HG02885 (cell line): ENCODE data around the gene HOMER3.
"Not testable (repeated sequence)": the region's sequence is repeated elsewhere in the genome, so short reads cannot be mapped to it uniquely, and the experiment has no call there.

ENCODE experiments used
- ATAC-seq: cut with Tn5 transposase; IDR thresholded peaks from one replicate; pipeline ENCODE4 v1.9.1; 2021; ENCODE audit warnings: mild to moderate bottlenecking; ENCODE audit not compliant: unreplicated experiment, poor library complexity

HOMER3 gene

DNA sequence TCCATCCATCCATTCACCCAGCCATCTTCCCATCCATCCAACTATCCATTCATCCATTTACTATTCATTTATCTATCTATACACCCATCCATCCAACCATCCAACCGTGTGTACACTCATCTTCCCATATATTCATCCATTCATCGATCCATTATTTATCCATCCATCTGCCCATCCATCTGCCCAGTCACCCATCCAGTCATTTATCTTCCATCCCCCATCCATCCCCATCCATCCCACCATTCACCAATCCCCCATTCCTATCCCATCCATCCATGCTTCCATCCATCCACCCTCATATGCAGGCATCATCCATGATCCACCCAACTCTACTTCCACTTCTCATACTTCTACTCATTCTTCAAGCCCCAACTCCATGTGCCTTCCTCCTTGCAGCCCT, 14.0 kb upstream of the HOMER3 start:
- ATAC-seq = no peak

GRCh38 chr19:18954094-18954493, 13.1 kb upstream of the HOMER3 start:
- no peak for ATAC-seq

DNA sequence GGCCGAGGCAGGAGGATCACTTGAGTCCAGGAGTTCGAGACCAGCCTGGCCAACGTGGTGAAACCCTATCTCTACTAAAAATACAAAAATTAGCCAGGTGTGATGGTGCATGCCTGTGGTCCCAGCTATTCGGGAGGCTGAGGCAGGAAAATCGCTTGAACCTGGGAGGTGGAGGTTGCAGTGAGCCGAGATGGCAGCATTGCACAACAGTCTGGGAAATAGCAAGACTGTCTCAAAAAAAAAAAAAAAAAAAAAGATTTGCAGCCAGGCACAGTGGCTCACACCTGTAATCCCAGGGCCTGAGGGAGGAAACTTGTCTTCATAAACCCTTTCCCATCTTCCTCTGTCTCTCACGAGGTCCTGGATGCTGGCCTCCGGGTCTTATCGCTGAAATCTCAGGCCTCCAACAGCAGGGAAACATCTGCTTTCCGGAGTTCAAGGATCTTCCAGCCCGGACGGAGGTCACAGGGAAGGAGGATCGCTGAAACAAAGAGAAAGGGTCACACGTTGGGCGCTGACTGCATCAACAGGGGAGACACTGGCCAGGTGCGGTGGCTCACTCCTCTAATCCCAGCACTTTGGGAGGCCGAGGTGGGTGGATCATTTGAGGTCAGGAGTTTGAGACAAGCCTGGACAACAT, 11.5 kb upstream of the HOMER3 start:
- not testable (repeated sequence) for ATAC-seq

DNA sequence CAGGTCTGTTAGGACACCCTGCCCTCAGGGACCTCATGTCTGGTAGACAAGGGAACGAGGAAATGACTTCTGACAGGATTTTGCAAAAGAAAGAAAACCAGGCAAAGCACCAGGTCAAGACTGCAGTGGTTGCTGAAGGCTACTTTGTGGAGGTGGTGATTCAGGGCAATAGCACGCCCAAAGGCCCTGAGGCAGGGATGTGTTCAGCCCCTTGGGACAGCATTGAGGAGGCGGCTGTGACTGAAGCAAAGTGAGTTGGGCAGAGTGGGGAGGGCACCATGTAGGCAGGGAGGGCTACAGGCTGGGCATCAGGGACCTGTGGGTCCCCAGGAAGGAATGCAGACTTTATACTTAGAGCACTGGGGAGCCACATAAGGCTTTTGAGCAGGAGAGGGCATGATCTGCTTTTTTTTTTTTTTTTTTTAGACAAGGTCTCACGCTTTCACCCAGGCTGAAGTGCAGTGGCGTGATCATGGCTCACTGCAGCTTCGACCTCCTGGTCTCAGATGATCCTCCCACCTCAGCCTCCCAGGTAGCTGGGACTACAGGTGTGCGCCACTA, 10.8 kb upstream of the HOMER3 start:
- no peak for ATAC-seq

GRCh38 chr19:18949858-18950257, 8.8 kb upstream of the HOMER3 start:
- no peak for ATAC-seq

- ATAC-seq = no peak
Observed at GRCh38 chr19:18948976-18949356, 7.9 kb upstream of the HOMER3 start.

- no peak for ATAC-seq
Observed at GRCh38 chr19:18948075-18948975, 7.3 kb upstream of the HOMER3 start.

DNA sequence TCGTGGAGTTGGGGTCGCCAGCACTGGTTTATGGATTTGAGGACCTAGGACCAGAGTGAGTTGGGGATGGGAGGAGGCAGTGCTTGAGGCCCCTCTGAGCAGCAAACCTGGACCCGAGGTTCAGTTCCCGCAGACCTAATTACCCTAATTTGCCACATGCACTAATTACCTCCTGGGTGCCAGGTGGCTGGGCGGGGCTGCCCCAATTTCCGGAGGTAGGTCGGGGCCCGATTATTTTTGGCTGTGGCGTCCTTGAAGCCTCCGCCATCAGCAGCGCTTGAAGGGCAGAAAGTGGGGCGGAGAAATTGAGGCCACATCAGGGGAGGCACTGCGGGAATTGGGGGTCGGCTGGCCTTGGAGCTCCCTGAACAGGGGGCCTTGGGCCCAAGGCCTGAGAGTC, 5.9 kb upstream of the HOMER3 start:
- ATAC-seq = no peak

- no peak for ATAC-seq
Observed at GRCh38 chr19:18946335-18946734, 5.3 kb upstream of the HOMER3 start.

DNA sequence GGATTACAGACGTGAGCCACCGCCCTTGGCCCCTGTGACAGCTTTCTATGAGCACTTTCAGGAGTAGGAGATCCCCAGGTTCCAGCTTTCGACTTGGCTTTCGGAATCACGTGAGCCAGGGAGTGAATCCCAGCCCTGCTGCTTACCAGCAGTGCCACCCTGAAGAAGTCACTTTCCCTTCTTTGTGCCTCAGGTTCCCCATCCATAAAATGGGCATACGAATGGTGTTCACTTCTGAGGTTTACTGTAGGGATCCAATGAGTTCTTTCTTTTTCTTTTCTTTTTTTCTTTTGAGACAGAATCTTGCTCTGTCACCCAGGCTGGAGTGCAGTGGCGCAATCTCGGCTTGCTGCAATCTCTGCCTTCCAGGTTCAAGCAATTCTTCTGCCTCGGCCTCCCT, 4.3 kb upstream of the HOMER3 start:
- no peak for ATAC-seq

- no peak for ATAC-seq
Observed at GRCh38 chr19:18943465-18943864, 2.4 kb upstream of the HOMER3 start.

GRCh38 chr19:18942692-18943091, 1.7 kb upstream of the HOMER3 start:
- ATAC-seq = no peak

DNA sequence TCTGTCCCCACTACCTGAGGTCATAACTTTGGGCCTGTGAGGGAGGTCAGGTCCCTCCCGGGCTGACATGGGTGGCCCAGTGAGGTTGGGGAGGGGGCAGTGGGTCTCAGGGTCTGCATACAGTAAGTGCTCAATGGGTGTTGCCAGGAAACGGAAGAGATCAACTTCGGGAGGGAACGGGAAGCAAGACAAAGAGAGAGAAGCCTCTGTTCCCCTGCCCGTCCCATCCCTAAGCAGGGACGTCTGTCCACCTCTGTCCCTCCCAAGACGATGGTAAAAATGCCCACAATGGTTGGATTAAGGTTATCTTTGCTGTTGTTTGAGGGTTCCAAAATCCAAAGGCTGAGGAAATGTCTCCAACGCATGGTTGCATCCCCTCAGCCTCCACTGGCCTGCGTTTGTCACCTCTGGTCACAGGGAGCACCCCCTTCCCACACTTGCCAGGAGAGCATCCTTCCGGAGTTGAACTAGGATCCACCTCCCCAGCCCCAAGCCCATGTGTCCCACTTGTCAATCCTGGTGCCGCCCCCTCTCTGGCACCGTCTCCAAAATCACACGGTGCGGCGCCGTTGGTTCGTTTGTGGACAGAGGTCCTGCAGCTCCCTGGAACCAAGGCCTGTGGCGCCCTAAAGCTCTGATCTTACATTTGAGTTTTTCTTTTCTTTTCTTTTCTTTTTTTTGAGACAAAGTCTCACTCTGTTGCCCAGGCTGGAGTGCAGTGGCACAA, 774 bp upstream of the HOMER3 start:
- no peak for ATAC-seq

DNA sequence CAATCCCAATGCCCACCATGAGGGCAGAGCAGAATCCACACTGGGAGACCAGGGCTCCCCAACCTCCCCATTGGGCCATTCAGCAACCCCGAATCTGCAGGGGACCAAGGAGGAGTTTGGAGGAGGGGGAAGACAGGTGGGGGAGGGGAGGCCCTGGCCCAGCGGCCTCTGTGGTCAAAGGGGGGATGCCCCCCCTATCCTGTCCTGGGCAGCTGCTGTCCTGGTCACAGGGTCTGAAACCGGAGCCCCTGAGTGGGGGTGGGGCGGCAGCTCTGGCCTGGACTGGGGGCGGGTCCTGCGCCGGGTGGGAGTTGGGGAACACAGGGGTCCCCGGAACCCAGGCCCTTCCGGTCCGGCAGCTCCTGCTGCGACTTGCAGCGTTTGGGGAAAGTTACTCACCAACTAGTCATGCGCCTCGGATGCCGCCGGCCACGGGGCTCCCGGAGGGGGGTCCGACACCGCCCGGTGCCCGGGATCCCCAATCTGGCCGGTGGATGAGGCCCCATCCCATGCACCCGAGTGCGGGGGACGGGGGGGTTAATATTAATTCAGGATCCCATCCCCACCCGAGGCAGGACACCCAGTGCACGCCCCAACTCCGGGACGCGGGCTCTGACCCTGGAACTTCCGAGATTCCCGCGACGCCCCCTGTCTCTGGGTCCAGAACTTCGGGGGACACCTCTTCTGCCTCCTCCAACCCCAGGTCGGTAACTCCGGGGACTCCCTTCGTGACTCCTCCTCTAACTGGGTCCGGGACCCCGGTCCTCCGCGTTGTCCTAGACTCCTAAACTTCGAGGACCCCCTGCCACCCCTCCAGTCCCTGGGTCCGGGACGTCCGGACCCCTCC, 872 bp downstream of the HOMER3 start:
- no peak for ATAC-seq

GRCh38 chr19:18939163-18939562, 1.9 kb downstream of the HOMER3 start:
- ATAC-seq = no peak

- no peak for ATAC-seq
Observed at GRCh38 chr19:18933297-18933696, 7.7 kb downstream of the HOMER3 start.

DNA sequence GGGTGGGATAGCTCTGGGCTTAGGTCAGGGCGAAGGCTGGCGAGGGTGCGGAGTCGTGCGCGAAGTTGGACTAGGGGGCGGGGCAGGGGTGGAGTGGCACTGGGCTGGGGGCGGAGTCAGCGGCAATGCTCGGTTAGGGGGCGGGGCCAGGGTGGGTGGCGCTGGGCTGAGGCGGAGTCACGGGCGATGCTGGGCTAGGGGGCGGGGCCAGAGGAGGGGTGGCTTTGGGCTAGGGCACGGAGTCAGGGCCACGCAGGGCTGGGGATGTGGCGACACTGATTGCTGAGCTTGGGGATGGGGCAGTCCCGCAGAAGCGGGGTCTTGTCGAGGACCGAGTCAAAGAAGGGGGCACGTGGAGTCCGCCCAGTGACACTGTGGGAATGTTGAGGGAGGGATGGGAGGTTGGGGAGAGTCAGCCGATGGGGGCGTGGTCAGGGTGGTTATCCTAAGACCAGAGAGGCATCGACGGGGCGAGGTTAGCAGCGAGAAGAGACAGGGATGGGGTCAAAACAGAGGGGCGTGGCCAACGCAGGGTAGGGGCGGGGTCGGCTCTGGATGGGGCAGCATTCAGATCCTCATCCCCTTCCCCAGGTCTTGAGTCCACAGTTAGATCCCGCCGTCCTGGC, 8.7 kb downstream of the HOMER3 start:
- ATAC-seq = peak; percentile 64

- no peak for ATAC-seq
Observed at GRCh38 chr19:18931316-18932162, 9.5 kb downstream of the HOMER3 start.

- ATAC-seq = no peak
Observed at GRCh38 chr19:18929311-18929710, 11.7 kb downstream of the HOMER3 start.
